ENCODE measurements around the gene IL17RB.

The IL17RB gene

GRCh38 chr3:53811143-53811927 is 35.0 kb upstream of the IL17RB start:
- DNase-seq: no peak

GRCh38 chr3:53812434-53812833 is 33.9 kb upstream of the IL17RB start:
- DNase-seq: no peak

GRCh38 chr3:53813229-53813628 is 33.1 kb upstream of the IL17RB start:
- peak in 1 of 51 donors; percentile 18 for DNase-seq

- no peak for DNase-seq
Observed at GRCh38 chr3:53813876-53814275, 32.5 kb upstream of the IL17RB start.

DNA sequence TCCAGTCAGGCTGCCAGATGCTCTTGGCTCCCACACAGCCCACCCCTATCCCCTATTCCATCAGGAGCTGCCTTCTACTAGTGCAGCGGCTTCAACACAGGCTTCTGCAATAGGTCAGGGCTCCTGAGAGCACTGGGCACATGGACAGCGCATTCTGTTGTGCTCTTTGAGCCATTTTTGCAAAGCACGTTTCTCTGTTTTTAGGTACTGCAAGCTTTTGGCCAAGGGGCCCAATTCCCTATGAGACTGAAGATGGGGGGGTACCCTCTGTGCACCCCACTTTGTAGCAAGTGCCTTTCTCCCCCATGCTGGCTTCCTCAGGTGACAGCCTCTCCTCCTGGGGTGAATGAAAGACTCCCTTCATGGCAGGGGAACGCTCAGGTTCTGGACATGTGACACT is 31.3 kb upstream of the IL17RB start:
- DNase-seq: no peak

DNA sequence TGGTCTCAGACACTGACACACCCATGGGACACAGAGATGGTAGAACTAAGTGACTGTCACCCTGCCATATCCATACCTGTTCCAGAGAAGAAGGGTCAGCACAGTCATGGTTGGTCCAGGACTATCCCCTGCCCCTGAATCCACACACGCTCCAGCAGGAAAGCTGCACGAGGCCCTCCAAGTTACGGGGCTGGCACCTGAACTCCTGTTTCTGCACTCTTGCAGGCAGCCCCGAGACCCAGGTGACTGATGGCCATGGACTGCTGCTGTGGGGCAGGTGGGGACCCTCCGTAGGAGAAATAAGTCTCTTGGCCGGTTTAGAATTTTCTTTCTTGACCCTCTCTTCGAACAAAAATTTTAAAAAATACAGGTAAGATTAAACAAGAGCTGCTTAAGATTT is 30.7 kb upstream of the IL17RB start:
- no peak for DNase-seq

DNA sequence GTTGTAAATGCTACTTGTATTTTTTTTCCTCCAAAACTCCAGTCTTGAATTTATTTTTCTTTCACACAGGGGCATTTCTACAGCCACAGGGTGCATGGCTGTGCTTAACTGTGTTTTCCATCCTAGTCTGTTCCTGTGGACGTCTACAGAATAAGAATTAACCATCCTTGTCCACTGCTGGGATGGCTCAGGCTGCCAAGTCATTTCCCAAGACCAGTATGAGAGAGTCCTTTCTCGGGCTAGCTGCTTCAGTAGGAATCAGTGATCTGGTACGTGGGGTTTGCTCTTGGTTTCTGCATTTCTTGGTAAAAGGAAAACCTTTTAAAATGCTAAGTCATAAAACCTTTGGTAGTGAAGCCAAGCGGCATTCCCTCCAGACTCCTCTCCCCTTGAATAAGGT is 29.9 kb upstream of the IL17RB start:
- DNase-seq: peak in 17 of 51 donors; percentile 15 to 73 (median 40)

DNA sequence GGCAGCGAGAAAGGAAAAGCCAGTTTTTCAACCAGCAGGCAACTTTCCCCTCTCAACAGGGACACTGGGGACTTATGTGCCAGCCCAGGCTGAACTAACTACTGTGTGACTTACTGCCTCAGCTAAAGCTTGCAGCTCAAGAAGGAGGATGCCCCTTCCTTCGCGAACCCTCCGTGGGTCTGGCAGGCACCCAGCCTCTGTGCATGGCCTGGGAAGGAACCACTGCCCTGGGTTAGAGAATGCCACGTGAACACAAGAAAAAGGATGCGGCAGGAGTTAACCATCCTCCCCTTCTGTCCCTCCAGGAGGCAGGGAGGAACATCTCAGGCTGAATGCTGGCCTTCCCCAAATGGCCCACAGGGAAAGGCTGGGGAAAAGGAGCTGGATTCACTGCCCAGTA is 29.2 kb upstream of the IL17RB start:
- DNase-seq: peak in 1 of 51 donors; percentile 31

DNA sequence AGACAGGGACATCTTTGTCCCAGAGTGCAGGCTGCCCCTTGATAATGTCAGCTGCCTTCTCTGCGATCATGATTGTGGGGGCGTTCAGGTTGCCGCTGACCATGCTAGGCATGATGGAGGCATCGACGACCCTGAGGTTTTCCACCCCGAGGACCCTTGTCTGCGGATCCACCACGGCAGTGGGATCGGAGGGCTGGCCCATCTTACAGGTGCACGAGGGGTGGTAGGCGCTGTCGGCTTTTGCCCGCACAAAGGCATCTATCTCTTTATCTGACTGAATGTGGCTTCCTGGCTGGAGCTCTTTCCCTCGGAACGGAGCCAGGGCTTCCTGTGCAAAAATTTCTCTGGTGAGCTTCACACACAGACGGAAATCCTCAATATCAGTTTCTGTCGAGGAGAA is 28.6 kb upstream of the IL17RB start:
- DNase-seq: no peak

DNA sequence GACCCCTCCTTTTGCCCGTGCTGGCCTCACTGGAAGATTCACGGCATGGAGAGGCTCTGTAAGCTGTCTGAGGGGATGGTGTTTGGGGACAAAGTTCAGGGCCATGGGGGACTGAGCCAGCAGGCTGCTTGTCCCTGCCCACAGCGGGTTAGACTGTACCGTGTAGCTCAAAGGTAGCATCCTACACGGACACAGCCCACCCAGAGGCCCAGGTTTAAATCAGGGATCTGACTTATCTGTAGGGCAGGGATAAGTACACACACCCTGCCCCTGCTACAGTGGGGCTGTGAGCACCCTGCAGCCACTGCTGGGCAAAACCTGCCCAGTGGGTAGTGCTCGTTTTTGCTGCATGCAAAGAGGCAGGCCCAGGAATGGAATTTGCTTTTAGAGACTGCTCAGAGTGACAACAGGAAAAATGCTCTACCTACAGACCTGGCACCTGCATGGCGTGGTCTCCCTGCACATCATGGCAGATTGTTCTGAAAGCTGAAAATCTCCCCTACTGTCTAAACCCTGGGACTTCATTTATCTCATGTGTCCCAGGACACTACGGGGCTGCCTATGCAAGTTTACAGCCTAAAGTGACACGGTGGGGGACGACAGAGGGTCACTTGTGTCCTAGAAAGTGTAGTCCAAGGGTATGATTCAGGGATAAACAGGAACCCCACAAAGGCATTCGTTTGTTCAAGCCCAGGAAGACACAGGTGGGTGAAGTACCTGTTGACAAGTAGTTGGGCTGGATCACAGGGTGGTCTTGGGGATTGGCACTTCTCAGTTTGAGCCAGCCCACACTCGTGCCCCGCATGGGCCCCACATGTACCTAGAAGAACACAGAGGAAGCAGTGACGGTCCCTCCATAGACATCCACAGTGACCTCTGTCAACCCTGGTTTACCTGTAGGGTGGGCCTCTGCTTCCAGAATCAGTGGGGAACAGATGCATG is 27.9 kb upstream of the IL17RB start:
- DNase-seq: no peak

GRCh38 chr3:53819163-53819868 is 27.1 kb upstream of the IL17RB start:
- DNase-seq: no peak

DNA sequence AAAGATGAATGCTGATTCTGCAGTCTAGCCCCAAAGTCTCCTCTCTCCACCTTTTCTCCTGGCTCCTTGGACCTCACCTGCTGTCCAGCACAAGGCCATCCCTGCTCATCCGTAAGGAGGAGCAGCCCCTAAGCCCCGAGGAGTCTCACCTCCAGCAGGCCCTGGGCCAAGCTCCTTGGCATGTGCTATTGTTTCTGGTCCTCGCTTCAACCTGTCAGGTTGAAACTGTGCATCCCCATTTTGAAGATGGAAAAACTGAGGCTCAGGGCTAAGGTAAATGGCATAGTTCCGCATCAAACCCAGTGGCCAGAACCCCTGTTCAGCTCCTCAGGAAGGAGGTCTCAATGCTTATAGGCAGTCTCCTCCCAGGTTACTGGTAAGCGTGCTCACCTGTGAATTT is 26.3 kb upstream of the IL17RB start:
- DNase-seq: no peak

DNA sequence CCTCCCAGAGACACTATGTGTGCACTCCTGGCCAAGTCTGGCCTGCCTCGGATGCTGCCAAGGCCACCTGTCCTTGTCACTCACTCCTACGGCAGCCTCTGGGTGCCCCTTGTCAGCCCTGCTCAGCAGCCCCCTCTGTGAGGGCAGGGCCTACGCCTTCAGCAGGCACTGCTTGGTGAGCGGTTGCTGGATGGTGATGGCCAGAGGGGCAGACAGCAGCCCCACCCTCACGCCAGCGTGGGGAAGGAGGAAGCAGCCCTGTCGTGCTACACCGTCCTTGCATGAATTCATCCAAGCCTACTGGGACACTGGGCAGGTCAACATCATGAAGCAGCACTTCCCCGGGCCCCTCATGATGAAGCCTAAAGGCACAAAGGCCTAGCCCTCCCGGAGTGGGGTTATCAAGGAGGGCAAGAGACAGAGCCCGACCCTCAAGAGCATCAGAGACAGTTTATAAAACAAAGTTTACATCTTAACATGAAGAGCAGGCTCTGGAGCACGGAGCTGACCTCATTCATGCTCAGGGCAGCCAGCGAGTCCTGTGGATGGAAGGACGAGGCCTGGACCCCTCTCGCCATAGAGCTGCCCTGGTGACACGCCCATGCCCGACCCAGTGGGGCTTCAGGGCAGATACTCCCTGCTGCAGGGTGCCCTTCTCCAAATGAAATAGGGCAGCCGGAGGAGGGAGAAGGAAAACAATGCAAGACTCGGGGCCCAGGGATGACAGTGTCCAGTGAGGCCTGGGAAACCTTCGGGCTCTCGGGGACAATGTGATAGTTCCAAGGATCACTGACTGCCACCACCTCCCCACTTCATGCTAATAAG is 25.4 kb upstream of the IL17RB start:
- peak in 1 of 51 donors; percentile 43 for DNase-seq

GRCh38 chr3:53821631-53822121 is 24.7 kb upstream of the IL17RB start:
- peak in 1 of 51 donors; percentile 43 for DNase-seq

DNA sequence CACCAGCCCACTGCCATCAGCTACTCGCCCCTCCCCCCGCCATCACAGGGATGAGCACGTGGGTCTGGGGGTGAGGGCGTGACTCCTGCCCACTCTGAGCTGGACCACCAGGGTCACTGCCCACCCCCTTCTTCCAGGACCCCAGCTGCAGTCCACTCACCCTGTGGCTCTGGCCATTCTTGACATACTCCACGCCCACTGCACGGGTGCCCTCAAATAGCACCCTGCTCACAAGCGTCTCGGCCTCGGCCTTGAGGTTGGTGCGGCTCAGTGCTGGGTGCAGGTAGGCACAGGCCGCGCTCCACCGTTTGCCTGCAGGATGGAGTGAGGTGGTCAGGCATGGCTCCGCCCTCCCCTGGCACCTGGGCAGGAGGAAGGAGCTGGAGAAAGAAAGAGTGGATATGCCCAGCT is 24.0 kb upstream of the IL17RB start:
- no peak for DNase-seq

- DNase-seq: no peak
Observed at GRCh38 chr3:53823026-53823955, 23.1 kb upstream of the IL17RB start.

DNA sequence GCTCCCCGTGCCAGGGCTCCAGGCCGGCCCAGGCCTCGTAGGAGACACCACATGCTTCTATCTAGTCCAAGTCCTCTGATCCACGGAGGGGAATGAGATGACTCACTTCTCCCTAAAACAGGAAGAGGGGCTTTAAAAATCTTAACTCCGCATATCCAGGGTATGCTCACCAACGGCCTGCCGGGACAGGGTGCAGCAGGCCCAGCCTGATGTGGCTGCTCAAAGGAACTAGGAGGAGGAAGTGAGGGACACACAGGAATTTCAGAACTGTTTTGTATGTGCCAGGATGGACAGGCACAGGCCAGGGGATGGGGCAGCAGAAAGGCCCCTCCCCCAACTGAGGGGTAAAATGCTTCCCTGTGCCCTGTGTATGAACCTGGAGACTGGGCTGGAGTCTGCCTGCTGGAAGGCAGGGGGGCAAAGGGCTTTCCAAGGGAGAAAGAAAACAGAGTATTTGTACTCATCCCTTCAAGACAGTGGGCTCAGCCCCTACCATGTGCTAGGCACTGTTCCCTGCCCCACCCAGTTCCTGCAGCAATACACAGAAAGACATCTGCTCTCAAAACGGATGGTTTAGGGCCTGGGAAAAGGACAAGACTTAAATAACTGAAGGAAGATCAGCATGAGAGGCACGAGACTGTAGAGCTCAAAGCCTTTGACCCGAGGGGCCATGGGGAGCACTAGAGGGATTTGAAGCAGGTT is 22.3 kb upstream of the IL17RB start:
- no peak for DNase-seq

- no peak for DNase-seq
Observed at GRCh38 chr3:53824795-53825194, 21.6 kb upstream of the IL17RB start.

- no peak for DNase-seq
Observed at GRCh38 chr3:53826048-53826447, 20.3 kb upstream of the IL17RB start.
